NCI-H187 (cell line): ENCODE results near the gene UCN.
A peak's percentile ranks its signal among the peaks of the same experiment; 100 is the strongest.
"Not testable (repeated sequence)": the region's sequence is repeated elsewhere in the genome, so short reads cannot be mapped to it uniquely, and the experiment has no call there.

ENCODE experiments used
- DNase-seq, 2 experiments: peaks; one replicate each; lab custom pipeline; 2025; lab: John Stamatoyannopoulos, UW

Gene UCN

GRCh38 chr2:27314709-27315108 lies 6.5 kb upstream of the UCN start:
- DNase-seq = no peak

- no peak for DNase-seq
Measured at GRCh38 chr2:27313882-27314645, 5.8 kb upstream of the UCN start.

- no peak for DNase-seq
Measured at GRCh38 chr2:27312152-27312551, 3.9 kb upstream of the UCN start.

GRCh38 chr2:27309651-27310050 lies 1.4 kb upstream of the UCN start:
- no peak for DNase-seq

GRCh38 chr2:27307545-27308358 lies 493 bp downstream of the UCN start:
- no peak for DNase-seq

- DNase-seq = no peak
Measured at GRCh38 chr2:27307287-27307544, 1.0 kb downstream of the UCN start.

- DNase-seq = no peak
Measured at GRCh38 chr2:27306573-27307286, 1.5 kb downstream of the UCN start.

- no peak for DNase-seq
Measured at GRCh38 chr2:27306136-27306535, 2.1 kb downstream of the UCN start.

- DNase-seq = no peak
Measured at GRCh38 chr2:27305516-27305915, 2.7 kb downstream of the UCN start.

GRCh38 chr2:27304488-27305240 lies 3.6 kb downstream of the UCN start:
- DNase-seq = no peak

GRCh38 chr2:27303093-27304025 lies 4.9 kb downstream of the UCN start:
- peak in 1 of 2 experiments; percentile 37 for DNase-seq

- DNase-seq = not testable (repeated sequence)
Measured at GRCh38 chr2:27300606-27301005, 7.6 kb downstream of the UCN start.

- no peak for DNase-seq
Measured at GRCh38 chr2:27298391-27299080, 9.7 kb downstream of the UCN start.

- DNase-seq = no peak
Measured at GRCh38 chr2:27297195-27297594, 11.1 kb downstream of the UCN start.

- DNase-seq = no peak
Measured at GRCh38 chr2:27296481-27296880, 11.8 kb downstream of the UCN start.

- no peak for DNase-seq
Measured at GRCh38 chr2:27294928-27295327, 13.3 kb downstream of the UCN start.

- no peak for DNase-seq
Measured at GRCh38 chr2:27291865-27292264, 16.4 kb downstream of the UCN start.

- no peak for DNase-seq
Measured at GRCh38 chr2:27290549-27290948, 17.7 kb downstream of the UCN start.

GRCh38 chr2:27288610-27289009 lies 19.6 kb downstream of the UCN start:
- no peak for DNase-seq

GRCh38 chr2:27285481-27285880 lies 22.8 kb downstream of the UCN start:
- DNase-seq = no peak

- DNase-seq = no peak
Measured at GRCh38 chr2:27284996-27285395, 23.2 kb downstream of the UCN start.
